Heart left ventricle (tissue), 13 donors: ENCODE results near the gene ERFL.

Experiments
- POLR2A ChIP-seq, 2 donors: fragments of 450-650 bp; IDR thresholded peaks; one replicate each; pipeline ENCODE4 v1.6.1; 2017; ENCODE audit warnings: antibody characterized with exemption in 2 of 2, mild to moderate bottlenecking in 2 of 2, moderate library complexity in 2 of 2
- TF ChIP-seq, protein P1 (sequence below), 12 donors: fragments of 200-600 bp; sonication (generic) in 4 of 12; IDR thresholded peaks; one replicate each; pipeline versions ENCODE4 v1.5.0 to v1.8.0; 2018 to 2022; ENCODE audit warnings: antibody characterized with exemption in 12 of 12, mild to moderate bottlenecking in 5 of 12
- donor health status: ischemic (EF 13 %, LVEDD 7.1; RV severe dilation, severe dysfunction).
- donor health status: DM: no; HTN: yes; CAD: no.
- donor health status: DM: no; HTN: no; CAD: no.
- donor health status: ischemic (EF 25% LVEDD 6.9; RV normal size, moderate dysfunction).
- donor health status: ischemic (EF 25% LVEDD 5.7; RV mildly dilated, moderate dysfunction).
- donor health status: ischemic (EF 35%, LVEDD 5.7; RV mildly dilated, moderate dysfunction).
- donor health status: nonischemic (EF 11% LVEDD 7.7; RV severe dilation, severe dysfunction).
- donor health status: DM: yes; HTN: yes; CAD: no.
- donor health status: PGD.
- donor health status: ischemic (EF 29% LVEDD 5.4; RV normal size, mild dysfunction).
- donor health status: nonischemic (EF 23%, LVEDD 6.1; RV moderate dilation, normal function).

DNA sequence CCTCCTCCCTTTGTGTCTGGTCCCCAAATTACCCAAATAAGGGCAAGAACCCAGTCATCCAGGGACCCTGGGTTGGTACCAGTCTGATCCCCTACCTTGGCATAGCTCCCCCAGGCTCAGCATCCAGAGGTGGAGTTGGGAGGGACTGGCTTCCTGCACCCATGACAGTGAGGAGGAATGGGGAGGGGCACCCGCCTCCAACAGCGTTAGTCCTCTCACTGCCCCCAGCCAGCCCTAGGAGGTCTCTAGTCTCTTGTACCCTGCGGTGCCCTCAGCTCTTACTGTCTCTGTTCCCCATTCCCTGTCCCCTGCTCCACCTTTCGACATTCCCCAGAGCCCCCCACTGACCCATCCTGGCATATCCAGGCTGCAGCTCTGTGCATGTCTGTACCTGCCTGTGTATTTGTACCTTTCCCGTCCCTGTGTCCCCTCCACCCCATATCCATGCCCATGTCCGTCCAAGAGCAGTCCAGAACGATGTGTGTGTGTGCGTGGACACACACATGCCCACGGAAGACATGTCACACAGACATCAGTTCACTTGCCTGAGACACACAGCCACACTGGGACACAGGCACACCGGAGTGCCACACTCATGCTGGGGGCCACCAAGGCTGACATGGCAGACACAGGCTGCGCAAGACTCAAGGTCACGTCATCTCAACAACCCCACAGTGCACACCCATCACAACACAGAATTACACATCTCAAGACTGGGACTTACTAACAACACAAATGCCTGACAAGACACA, 17.8 kb downstream of the ERFL start:
- TF ChIP-seq, protein P1, sequence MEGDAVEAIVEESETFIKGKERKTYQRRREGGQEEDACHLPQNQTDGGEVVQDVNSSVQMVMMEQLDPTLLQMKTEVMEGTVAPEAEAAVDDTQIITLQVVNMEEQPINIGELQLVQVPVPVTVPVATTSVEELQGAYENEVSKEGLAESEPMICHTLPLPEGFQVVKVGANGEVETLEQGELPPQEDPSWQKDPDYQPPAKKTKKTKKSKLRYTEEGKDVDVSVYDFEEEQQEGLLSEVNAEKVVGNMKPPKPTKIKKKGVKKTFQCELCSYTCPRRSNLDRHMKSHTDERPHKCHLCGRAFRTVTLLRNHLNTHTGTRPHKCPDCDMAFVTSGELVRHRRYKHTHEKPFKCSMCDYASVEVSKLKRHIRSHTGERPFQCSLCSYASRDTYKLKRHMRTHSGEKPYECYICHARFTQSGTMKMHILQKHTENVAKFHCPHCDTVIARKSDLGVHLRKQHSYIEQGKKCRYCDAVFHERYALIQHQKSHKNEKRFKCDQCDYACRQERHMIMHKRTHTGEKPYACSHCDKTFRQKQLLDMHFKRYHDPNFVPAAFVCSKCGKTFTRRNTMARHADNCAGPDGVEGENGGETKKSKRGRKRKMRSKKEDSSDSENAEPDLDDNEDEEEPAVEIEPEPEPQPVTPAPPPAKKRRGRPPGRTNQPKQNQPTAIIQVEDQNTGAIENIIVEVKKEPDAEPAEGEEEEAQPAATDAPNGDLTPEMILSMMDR (IDR thresholded peaks at IDR 0.05) = no peak
- TF ChIP-seq POLR2A (IDR thresholded peaks at IDR 0.05) = no peak
